Endothelial cell of umbilical vein (primary cell): ENCODE data around the gene RFWD3.

Experiments
- POLR2A ChIP-seq: IDR thresholded peaks from 2 replicates; pipeline ENCODE4 v1.6.1; 2012; ENCODE audit warnings: low read depth, mild to moderate bottlenecking, control low read depth, low read length
- POLR2AphosphoS5 ChIP-seq: IDR thresholded peaks from 2 replicates; pipeline ENCODE4 v1.6.1; 2012; ENCODE audit warnings: low read depth, mild to moderate bottlenecking, control low read depth, low read length, moderate library complexity; ENCODE audit not compliant: insufficient read depth
- TF ChIP-seq, protein P1 (sequence below), 2 donors: IDR thresholded peaks; 1 replicate in 1 of 2; 2 replicates in 1 of 2; pipeline ENCODE4 v1.5.1; 2011; ENCODE audit warnings: low read length in 2 of 2, mild to moderate bottlenecking in 2 of 2, moderate library complexity in 2 of 2, control low read depth in 1 of 2, inconsistent platforms in 1 of 2, low read depth in 1 of 2; ENCODE audit not compliant: insufficient read depth in 1 of 2; ENCODE audit errors: extremely low read depth in 1 of 2

DNA sequence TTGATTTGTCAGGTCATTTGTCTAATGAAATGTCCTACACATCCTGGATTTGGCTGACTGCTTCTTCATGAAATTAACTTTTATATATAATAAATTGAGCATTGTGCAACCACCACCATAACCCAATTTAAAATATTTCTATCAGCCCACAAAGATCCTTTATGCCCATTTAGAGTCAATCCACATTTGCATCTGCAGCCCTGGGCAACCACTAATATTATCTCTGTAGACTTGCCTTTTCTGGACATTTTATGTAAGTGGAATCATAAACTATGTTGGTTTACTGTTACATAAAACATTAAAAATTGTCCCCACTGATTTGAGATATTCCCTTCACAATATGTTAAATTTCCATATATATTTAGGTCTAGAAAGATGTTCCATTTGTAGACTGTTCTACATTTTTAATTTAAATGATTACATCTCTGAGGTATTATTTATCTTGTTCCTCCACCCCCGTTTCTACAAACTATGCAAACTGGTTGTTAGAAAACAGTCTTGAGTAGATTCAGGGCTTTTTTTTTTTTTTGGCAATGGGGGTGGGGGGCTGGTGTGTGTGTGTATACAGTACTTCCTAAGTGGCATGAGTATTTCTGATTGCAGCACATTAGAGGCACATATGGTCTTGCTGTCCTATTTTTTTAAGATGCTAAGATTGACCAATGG lies 16.7 kb downstream of the RFWD3 start:
- no peak for TF ChIP-seq POLR2AphosphoS5
- TF ChIP-seq, protein P1, sequence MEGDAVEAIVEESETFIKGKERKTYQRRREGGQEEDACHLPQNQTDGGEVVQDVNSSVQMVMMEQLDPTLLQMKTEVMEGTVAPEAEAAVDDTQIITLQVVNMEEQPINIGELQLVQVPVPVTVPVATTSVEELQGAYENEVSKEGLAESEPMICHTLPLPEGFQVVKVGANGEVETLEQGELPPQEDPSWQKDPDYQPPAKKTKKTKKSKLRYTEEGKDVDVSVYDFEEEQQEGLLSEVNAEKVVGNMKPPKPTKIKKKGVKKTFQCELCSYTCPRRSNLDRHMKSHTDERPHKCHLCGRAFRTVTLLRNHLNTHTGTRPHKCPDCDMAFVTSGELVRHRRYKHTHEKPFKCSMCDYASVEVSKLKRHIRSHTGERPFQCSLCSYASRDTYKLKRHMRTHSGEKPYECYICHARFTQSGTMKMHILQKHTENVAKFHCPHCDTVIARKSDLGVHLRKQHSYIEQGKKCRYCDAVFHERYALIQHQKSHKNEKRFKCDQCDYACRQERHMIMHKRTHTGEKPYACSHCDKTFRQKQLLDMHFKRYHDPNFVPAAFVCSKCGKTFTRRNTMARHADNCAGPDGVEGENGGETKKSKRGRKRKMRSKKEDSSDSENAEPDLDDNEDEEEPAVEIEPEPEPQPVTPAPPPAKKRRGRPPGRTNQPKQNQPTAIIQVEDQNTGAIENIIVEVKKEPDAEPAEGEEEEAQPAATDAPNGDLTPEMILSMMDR (IDR thresholded peaks at IDR 0.05; ENCODE audit: extremely low read depth in 1 of 2, insufficient read depth in 1 of 2, low read depth in 1 of 2, low read length in 2 of 2): no peak
- TF ChIP-seq POLR2A: no peak
